HG02610 (cell line): ENCODE measurements around the gene CCDC102A.
"Not testable (repeated sequence)": the region's sequence is repeated elsewhere in the genome, so short reads cannot be mapped to it uniquely, and the experiment has no call there.

Experiments
- ATAC-seq: cut with Tn5 transposase; IDR thresholded peaks from one replicate; pipeline ENCODE4 v1.9.1; 2021; ENCODE audit warnings: mild to moderate bottlenecking, moderate library complexity; ENCODE audit not compliant: unreplicated experiment

Gene CCDC102A

GRCh38 chr16:57536306-57537193 lies at the start of gene CCDC102A:
TSS of gene CCDC102A (minus strand) at chr16:57536571. CDS start at chr16:57529177, 7,394 bp downstream.
- ATAC-seq, result peak; percentile 2

DNA sequence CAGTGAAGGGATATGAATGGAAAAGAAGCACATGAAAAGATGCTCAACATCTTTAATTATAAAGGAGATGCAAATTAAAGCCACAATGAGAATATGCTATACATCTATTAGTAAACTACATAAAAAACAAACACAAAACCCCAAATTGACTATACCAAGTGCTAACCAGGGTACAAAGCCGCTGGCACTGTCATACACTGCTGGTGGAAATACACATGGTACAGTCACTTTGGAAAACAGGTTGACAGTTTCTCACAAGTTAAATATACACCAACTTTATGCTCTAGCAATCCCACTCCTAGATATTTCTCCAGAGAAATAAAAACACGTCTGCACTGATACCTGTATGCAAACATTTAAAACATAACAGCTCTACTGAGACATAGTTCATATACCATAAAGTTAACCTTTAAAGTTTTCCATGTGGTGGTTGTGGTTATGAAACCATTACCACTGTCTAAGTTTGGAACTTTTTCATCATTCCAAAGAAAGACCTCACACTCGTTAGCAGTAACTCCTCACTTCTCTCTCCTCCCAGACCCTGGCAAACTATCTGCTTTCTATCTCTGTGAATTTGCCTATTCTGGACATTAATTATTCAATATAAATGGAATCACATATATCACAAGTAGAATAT lies 48.8 kb upstream of the CCDC102A start:
- no peak for ATAC-seq

DNA sequence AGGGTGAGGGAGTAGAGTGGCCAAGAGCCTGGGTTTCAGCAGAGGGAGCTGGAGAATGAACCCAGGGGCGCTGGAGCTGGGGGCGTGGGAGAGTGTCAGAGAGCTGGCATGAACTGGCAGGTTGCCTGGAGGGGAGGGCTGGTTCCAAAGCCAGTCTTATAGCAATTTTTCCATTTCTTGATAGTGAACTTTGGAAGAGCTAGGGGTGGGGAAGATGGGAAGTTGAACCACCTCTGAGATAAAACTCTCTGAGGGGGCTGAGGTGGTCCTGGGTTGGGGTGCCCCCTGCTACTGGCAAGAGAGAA lies 42.9 kb upstream of the CCDC102A start:
- ATAC-seq, result no peak

GRCh38 chr16:57578521-57579360 lies 42.4 kb upstream of the CCDC102A start:
- ATAC-seq, result no peak

- no peak for ATAC-seq
Observed at GRCh38 chr16:57577691-57578224, 41.4 kb upstream of the CCDC102A start.

DNA sequence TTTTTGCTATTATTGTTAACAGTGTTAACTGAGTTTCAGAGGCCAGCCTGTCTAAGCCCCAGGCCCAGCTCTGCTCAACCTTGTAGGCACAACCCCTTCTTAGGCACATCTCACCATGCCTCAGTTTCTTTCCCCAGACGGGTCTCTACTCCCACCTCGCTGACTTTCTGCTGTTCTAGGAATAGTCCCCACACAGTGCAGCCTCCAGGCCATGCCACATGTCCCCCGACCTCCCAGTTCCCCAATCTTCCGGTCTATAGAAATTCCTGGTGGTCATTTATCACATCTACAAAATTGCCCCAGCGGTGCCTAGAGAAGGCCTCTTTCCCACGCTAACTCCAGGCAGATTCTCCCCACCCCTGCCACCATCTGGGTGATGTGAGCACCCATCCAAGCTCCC lies 40.8 kb upstream of the CCDC102A start:
- ATAC-seq, result no peak

DNA sequence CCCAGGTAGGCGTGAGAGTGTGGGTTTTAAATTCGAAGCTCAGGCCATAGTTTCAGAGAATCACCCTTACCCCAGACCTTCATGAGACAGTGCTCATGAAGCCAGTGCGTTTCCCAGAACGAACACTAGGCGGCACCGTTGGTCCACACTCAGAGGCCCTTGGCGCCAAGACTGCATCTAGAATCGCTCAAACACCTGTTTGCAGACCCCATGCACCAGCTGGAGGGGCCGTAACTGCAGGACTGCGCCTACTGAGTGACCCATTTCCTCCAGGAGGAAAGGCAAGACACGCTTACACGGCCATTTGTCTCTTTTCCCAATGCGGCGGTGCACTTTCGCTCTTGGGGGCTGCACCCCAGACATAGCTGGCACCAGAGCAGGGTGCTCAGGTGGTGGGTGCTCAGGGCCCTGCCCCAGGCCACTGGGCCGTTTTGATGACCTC lies 40.1 kb upstream of the CCDC102A start:
- peak; percentile 69 for ATAC-seq

- no peak for ATAC-seq
Observed at GRCh38 chr16:57575468-57576277, 39.3 kb upstream of the CCDC102A start.

- ATAC-seq, result no peak
Observed at GRCh38 chr16:57574646-57575467, 38.5 kb upstream of the CCDC102A start.

DNA sequence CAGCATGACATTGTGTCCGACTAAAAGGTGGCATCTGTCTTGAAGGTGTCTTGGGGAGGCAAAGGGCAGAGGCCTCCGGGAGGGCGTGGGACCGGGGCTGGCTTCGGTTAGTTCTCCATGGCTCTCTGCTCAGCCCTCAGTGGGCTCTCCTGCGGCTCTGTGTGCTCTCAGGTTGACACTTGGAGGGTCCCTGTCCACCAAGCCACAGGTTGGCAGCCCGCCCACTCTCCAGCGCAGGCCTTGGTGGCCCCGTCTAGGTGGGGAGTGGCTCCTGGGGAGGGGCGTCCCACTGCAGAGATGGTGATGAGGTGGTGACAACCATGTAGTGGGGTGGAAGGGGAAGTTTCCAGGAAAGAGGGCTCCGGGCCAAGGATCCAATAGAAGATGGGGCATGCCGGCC lies 37.7 kb upstream of the CCDC102A start:
- no peak for ATAC-seq

- no peak for ATAC-seq
Observed at GRCh38 chr16:57572978-57573728, 36.8 kb upstream of the CCDC102A start.

GRCh38 chr16:57571098-57571497 lies 34.7 kb upstream of the CCDC102A start:
- ATAC-seq, result no peak

DNA sequence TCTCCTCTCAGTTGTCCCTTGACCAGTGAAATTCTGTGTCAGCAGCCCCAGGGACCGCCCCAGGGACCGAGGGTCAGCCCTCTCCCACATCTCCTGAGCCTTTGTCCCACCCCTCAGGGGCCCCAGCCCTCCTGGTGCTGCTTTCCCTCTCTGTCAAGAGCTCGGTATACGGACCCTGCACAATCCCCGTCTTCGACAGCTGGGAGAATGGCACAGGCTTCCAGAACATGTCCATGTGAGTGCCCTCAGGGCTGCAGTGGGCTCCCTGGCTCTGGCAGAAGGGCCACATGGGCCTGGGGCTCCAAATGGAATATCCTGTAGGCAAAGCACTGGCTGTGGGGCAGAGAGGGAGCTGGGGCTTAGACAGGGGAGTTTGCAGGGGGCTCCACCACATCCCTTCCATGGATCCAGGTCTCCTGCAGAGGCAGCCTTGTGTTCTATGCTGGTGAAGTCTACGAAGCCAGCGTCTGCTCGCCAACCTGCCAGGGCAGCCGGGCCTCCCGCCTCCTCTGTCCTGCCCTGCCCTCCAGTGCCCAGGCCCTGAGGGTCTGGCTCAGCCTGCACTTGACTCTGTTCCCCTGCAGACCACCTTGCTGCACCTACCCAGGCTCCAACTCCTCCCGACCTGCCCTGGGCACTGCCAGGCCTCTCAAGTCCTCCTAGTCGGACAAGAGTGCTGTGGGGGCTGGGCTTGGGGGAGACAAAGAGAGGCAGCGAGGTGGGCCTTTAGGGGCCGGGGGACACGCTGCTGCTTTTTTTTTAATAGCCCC lies 34.1 kb upstream of the CCDC102A start:
- no peak for ATAC-seq

GRCh38 chr16:57569306-57569946 lies 33.1 kb upstream of the CCDC102A start:
- ATAC-seq, result no peak

GRCh38 chr16:57568772-57569171 lies 32.4 kb upstream of the CCDC102A start:
- ATAC-seq, result not testable (repeated sequence)

- no peak for ATAC-seq
Observed at GRCh38 chr16:57568173-57568678, 31.9 kb upstream of the CCDC102A start.

GRCh38 chr16:57567691-57568090 lies 31.3 kb upstream of the CCDC102A start:
- ATAC-seq, result no peak
